Measurements from ENCODE around the gene TMEM184A. TPM values are rescaled to one million over a fixed set of nuclear protein-coding genes. Genes with fewer than 3 reads are reported as not detected.

The TMEM184A gene
- total and polyA plus RNA-seq, 2 of the 8 experiments (the other 6 are each of a cell fraction or from before 2014, with no cell fraction given): 1.8 to 2.1 TPM

- no peak for TF ChIP-seq CHD7 (IDR thresholded peaks at IDR 0.05; ENCODE audit: insufficient replicate concordance, low read length)
- no peak for TF ChIP-seq NRF1 (IDR thresholded peaks at IDR 0.05; ENCODE audit: low read depth, low read length)
- no peak for TF ChIP-seq TEAD4 (IDR thresholded peaks at IDR 0.05; ENCODE audit: low read depth, low read length)
- no peak for TF ChIP-seq BACH1 (IDR thresholded peaks at IDR 0.05; ENCODE audit: low read length)
- TF ChIP-seq RXRA (IDR thresholded peaks at IDR 0.05; ENCODE audit: insufficient read depth, low read depth, low read length): no peak
- TF ChIP-seq MAFK (IDR thresholded peaks at IDR 0.05; ENCODE audit: low read depth, low read length): no peak
- no peak for TF ChIP-seq POLR2A (IDR thresholded peaks at IDR 0.05; ENCODE audit: control extremely low read depth in 1 of 2, low read depth in 2 of 2, low read length in 2 of 2)
- no peak for TF ChIP-seq TAF1 (IDR thresholded peaks at IDR 0.05; ENCODE audit: low read depth, low read length)
- no peak for TF ChIP-seq HDAC2 (IDR thresholded peaks at IDR 0.05; ENCODE audit: borderline replicate concordance in 1 of 2, low read depth in 2 of 2, low read length in 2 of 2)
Measured at GRCh38 chr7:1593904-1594421, 38.0 kb upstream of the TMEM184A start (continued).
